GM12878 (cell line): ENCODE data around the gene IMMT.

Experiments used
- CEBPZ ChIP-seq: fragments of 150-350 bp; IDR thresholded peaks from 2 replicates; pipeline ENCODE4 v1.6.1; 2016; ENCODE audit warnings: low read depth, low read length
- CREB1 ChIP-seq: IDR thresholded peaks from 2 replicates; pipeline ENCODE4 v1.6.1; 2012; ENCODE audit warnings: low read depth, mild to moderate bottlenecking, inconsistent platforms
- CTCF ChIP-seq, 3 experiments: IDR thresholded peaks in 2 of 3; conservative IDR thresholded peaks in 1 of 3; 2 replicates each; pipeline ENCODE4 v1.5.1; 2011; ENCODE audit warnings: low read depth in 3 of 3, low read length in 3 of 3, mild to moderate bottlenecking in 3 of 3, control low read depth in 2 of 3, moderate library complexity in 2 of 3, inconsistent platforms in 1 of 3, mixed read lengths in 1 of 3; ENCODE audit not compliant: control insufficient read depth in 2 of 3, insufficient read depth in 1 of 3; ENCODE audit errors: extremely low read depth in 1 of 3
- IRF3 ChIP-seq: fragments of 450-650 bp; IDR thresholded peaks from 2 replicates; pipeline ENCODE4 v1.6.1; 2014; ENCODE audit warnings: mild to moderate bottlenecking
- PAX5 ChIP-seq: IDR thresholded peaks from 2 replicates; pipeline ENCODE4 v1.6.1; 2011; ENCODE audit warnings: low read depth, low read length, borderline replicate concordance
- PAX8 ChIP-seq: fragments of 450-650 bp; IDR thresholded peaks from 2 replicates; pipeline ENCODE4 v1.6.1; 2017; ENCODE audit warnings: mild to moderate bottlenecking, moderate library complexity
- POLR2AphosphoS2 ChIP-seq: IDR thresholded peaks from 2 replicates; pipeline ENCODE4 v1.6.1; 2011; ENCODE audit warnings: low read depth, mild to moderate bottlenecking, low read length, improper control_type of control experiment, moderate library complexity
- RELA ChIP-seq: fragments of 450-650 bp; IDR thresholded peaks from 2 replicates; pipeline ENCODE4 v1.8.0; 2014; ENCODE audit warnings: borderline replicate concordance; ENCODE audit not compliant: partially characterized antibody
- SP1 ChIP-seq: IDR thresholded peaks from one replicate; pipeline ENCODE4 v1.6.1; 2011; ENCODE audit warnings: low read depth, low read length
- USF1 ChIP-seq: IDR thresholded peaks from 2 replicates; pipeline ENCODE4 v1.6.1; 2011; ENCODE audit warnings: borderline replicate concordance, low read depth, mild to moderate bottlenecking, moderate library complexity, mixed read lengths, low read length; ENCODE audit not compliant: insufficient read depth; ENCODE audit errors: extremely low read length
- ZNF687 ChIP-seq: fragments of 450-650 bp; IDR thresholded peaks from 2 replicates; pipeline ENCODE4 v1.6.1; 2017; ENCODE audit warnings: mild to moderate bottlenecking, moderate library complexity
- TF ChIP-seq, protein P1 (sequence below): IDR thresholded peaks from 2 replicates; pipeline ENCODE4 v1.6.1; 2012; ENCODE audit warnings: mild to moderate bottlenecking, low read depth, low read length

DNA sequence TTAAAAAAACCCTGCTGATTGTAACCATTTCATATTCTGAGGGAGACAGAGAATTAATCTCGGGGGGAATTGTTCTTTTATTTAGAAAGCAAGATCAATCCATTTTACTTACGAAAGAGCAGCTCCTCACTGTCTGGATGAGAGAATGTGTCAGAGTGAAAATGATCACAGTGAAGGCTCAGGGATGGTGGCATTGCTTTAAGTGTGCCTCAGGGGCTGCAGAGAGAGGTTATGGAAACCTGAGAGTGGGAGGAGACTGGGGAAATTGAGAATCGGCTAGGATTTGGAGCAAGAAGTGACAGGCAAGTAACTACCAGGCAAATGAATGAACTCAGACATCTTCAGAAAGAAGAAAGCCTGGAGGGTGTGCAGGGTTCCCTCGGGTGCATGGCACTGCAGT is 38.2 kb upstream of the IMMT start:
- TF ChIP-seq CTCF (IDR thresholded peaks at IDR 0.05 in 2 of 3, conservative IDR thresholded peaks at IDR 0.05 in 1 of 3; ENCODE audit: control insufficient read depth in 2 of 3, extremely low read depth in 1 of 3, insufficient read depth in 1 of 3, low read depth in 3 of 3, low read length in 3 of 3) (no peak), CEBPZ (no peak), IRF3 (no peak), SP1 (no peak), ZNF687 (no peak), PAX5 (no peak), USF1 (no peak), CREB1 (no peak), PAX8 (no peak), POLR2AphosphoS2 (no peak), RELA (no peak)
- TF ChIP-seq, protein P1, sequence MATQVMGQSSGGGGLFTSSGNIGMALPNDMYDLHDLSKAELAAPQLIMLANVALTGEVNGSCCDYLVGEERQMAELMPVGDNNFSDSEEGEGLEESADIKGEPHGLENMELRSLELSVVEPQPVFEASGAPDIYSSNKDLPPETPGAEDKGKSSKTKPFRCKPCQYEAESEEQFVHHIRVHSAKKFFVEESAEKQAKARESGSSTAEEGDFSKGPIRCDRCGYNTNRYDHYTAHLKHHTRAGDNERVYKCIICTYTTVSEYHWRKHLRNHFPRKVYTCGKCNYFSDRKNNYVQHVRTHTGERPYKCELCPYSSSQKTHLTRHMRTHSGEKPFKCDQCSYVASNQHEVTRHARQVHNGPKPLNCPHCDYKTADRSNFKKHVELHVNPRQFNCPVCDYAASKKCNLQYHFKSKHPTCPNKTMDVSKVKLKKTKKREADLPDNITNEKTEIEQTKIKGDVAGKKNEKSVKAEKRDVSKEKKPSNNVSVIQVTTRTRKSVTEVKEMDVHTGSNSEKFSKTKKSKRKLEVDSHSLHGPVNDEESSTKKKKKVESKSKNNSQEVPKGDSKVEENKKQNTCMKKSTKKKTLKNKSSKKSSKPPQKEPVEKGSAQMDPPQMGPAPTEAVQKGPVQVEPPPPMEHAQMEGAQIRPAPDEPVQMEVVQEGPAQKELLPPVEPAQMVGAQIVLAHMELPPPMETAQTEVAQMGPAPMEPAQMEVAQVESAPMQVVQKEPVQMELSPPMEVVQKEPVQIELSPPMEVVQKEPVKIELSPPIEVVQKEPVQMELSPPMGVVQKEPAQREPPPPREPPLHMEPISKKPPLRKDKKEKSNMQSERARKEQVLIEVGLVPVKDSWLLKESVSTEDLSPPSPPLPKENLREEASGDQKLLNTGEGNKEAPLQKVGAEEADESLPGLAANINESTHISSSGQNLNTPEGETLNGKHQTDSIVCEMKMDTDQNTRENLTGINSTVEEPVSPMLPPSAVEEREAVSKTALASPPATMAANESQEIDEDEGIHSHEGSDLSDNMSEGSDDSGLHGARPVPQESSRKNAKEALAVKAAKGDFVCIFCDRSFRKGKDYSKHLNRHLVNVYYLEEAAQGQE = no peak
